H9 (cell line): ENCODE measurements around the gene UBN1. TPM values are rescaled to one million over a fixed set of nuclear protein-coding genes. Genes with fewer than 3 reads are reported as not detected.

Experiments used
- DNase-seq: peaks from one replicate; pipeline ENCODE4 v3.0.0-alpha.2; 2017
- H2AFZ ChIP-seq: one replicate; pipeline ENCODE4 v1.6.1; 2013; ENCODE audit warnings: mild to moderate bottlenecking, low read length, control low read depth, moderate library complexity
- H2AK5ac ChIP-seq: 2 replicates; pipeline ENCODE4 v1.6.1; 2013; ENCODE audit warnings: low read length, control low read depth, mixed read lengths; ENCODE audit not compliant: insufficient read length
- H2BK120ac ChIP-seq: one replicate; pipeline ENCODE4 v1.6.1; 2013; ENCODE audit warnings: low read depth, mild to moderate bottlenecking, low read length, control low read depth, inconsistent platforms; ENCODE audit not compliant: poor library complexity, severe bottlenecking
- H2BK12ac ChIP-seq: 2 replicates; pipeline ENCODE4 v1.6.1; 2013; ENCODE audit warnings: low read length, control low read depth, mixed read lengths, low read depth; ENCODE audit not compliant: insufficient read length
- H2BK15ac ChIP-seq: 2 replicates; pipeline ENCODE4 v1.6.1; 2013; ENCODE audit warnings: low read depth, low read length, control low read depth
- H2BK20ac ChIP-seq: one replicate; pipeline ENCODE4 v1.6.1; 2013; ENCODE audit warnings: low read depth, mild to moderate bottlenecking, low read length, control low read depth, inconsistent platforms; ENCODE audit not compliant: poor library complexity, severe bottlenecking
- H2BK5ac ChIP-seq: 2 replicates; pipeline ENCODE4 v1.6.1; 2013; ENCODE audit warnings: low read length, control low read depth, mixed read lengths; ENCODE audit not compliant: insufficient read length
- H3K14ac ChIP-seq: 2 replicates; pipeline ENCODE4 v1.6.1; 2013; ENCODE audit warnings: low read length, control low read depth; ENCODE audit not compliant: insufficient read depth
- H3K18ac ChIP-seq: 2 replicates; pipeline ENCODE4 v1.6.1; 2013; ENCODE audit warnings: low read depth, mild to moderate bottlenecking, mixed read lengths, low read length, control low read depth; ENCODE audit not compliant: insufficient read length
- H3K23ac ChIP-seq: 2 replicates; pipeline ENCODE4 v1.6.1; 2013; ENCODE audit warnings: low read length, control low read depth, mixed read lengths, low read depth; ENCODE audit not compliant: insufficient read length
- H3K23me2 ChIP-seq: 2 replicates; pipeline ENCODE4 v1.6.1; 2013; ENCODE audit warnings: low read depth, mild to moderate bottlenecking, mixed read lengths, low read length, control low read depth; ENCODE audit not compliant: insufficient read length, poor library complexity, severe bottlenecking
- H3K27ac ChIP-seq: 2 replicates; pipeline ENCODE4 v1.5.1; 2013; ENCODE audit warnings: low read length, control low read depth, mixed read lengths, low read depth; ENCODE audit not compliant: insufficient read length
- H3K27me3 ChIP-seq: 2 replicates; pipeline ENCODE4 v1.6.1; 2013; ENCODE audit warnings: low read length, control low read depth, inconsistent platforms; ENCODE audit not compliant: insufficient read depth
- H3K4ac ChIP-seq: 2 replicates; pipeline ENCODE4 v1.6.1; 2013; ENCODE audit warnings: low read depth, mild to moderate bottlenecking, control low read depth, inconsistent platforms, low read length, moderate library complexity
- H3K4me1 ChIP-seq: 2 replicates; pipeline ENCODE4 v1.6.1; 2013; ENCODE audit warnings: low read length, control low read depth, inconsistent platforms; ENCODE audit not compliant: insufficient read depth
- H3K4me2 ChIP-seq: 2 replicates; pipeline ENCODE4 v1.6.1; 2013; ENCODE audit warnings: low read length, control low read depth, mixed read lengths; ENCODE audit not compliant: insufficient read length, insufficient read depth
- H3K56ac ChIP-seq: 2 replicates; pipeline ENCODE4 v1.6.1; 2013; ENCODE audit warnings: low read depth, mild to moderate bottlenecking, mixed read lengths, low read length, control low read depth; ENCODE audit not compliant: insufficient read length
- H3K79me1 ChIP-seq: 2 replicates; pipeline ENCODE4 v1.6.1; 2013; ENCODE audit warnings: low read depth, mild to moderate bottlenecking, moderate library complexity, low read length, control low read depth, inconsistent platforms; ENCODE audit not compliant: insufficient read depth, poor library complexity, severe bottlenecking
- H3K79me2 ChIP-seq: 2 replicates; pipeline ENCODE4 v1.6.1; 2013; ENCODE audit warnings: low read length, control low read depth, inconsistent platforms; ENCODE audit not compliant: insufficient read depth
- H3K9ac ChIP-seq: 2 replicates; pipeline ENCODE4 v1.6.1; 2013; ENCODE audit warnings: low read length, control low read depth, mixed read lengths; ENCODE audit not compliant: insufficient read length; ENCODE audit errors: extremely low read depth
- H3K9me3 ChIP-seq: one replicate; pipeline ENCODE4 v1.6.1; 2013; ENCODE audit warnings: low read depth, low read length, inconsistent platforms; ENCODE audit not compliant: control insufficient read depth
- H3T11ph ChIP-seq: one replicate; pipeline ENCODE4 v1.6.1; 2013; ENCODE audit warnings: mild to moderate bottlenecking, low read length, control low read depth, inconsistent platforms
- H4K20me1 ChIP-seq: one replicate; pipeline ENCODE4 v1.6.1; 2013; ENCODE audit not compliant: control insufficient read depth, insufficient read length, insufficient read depth
- H4K5ac ChIP-seq: 2 replicates; pipeline ENCODE4 v1.6.1; 2013; ENCODE audit warnings: low read depth, mild to moderate bottlenecking, mixed read lengths, low read length, control low read depth; ENCODE audit not compliant: insufficient read length
- H4K8ac ChIP-seq: replicated peaks from 2 replicates; pipeline ENCODE4 v1.6.1; 2013; ENCODE audit warnings: low read length, control low read depth, mixed read lengths, low read depth; ENCODE audit not compliant: insufficient read length
- H4K91ac ChIP-seq: 2 replicates; pipeline ENCODE4 v1.6.1; 2013; ENCODE audit warnings: low read depth, mild to moderate bottlenecking, moderate library complexity, mixed read lengths, low read length, control low read depth; ENCODE audit not compliant: insufficient read length
- H3K27ac Mint-ChIP-seq, 3 experiments: 2 replicates in 2 of 3; 3 replicates in 1 of 3; pipeline ENCODE4 v1.8.0; 2020 to 2021; ENCODE audit warnings: mixed read lengths in 3 of 3, mild to moderate bottlenecking in 1 of 3, moderate library complexity in 1 of 3
- H3K27me3 Mint-ChIP-seq: 2 replicates; pipeline ENCODE4 v1.8.0; 2021; ENCODE audit warnings: low read depth, mild to moderate bottlenecking, moderate library complexity, mixed read lengths
- H3K36me3 Mint-ChIP-seq, 3 experiments: 2 replicates in 2 of 3; 3 replicates in 1 of 3; pipeline ENCODE4 v1.8.0; 2020 to 2021; ENCODE audit warnings: low read depth in 3 of 3, mixed read lengths in 3 of 3; ENCODE audit not compliant: insufficient read depth in 1 of 3
- H3K4me1 Mint-ChIP-seq, 2 experiments: 2 replicates each; pipeline ENCODE4 v1.8.0; 2020; ENCODE audit warnings: mixed read lengths in 2 of 2
- H3K4me3 Mint-ChIP-seq, 2 experiments: 2 replicates in 1 of 2; 3 replicates in 1 of 2; pipeline ENCODE4 v1.8.0; 2020 to 2021; ENCODE audit warnings: mild to moderate bottlenecking in 2 of 2, mixed read lengths in 2 of 2, moderate library complexity in 1 of 2
- H3K9me3 Mint-ChIP-seq, 2 experiments: 2 replicates in 1 of 2; 3 replicates in 1 of 2; pipeline ENCODE4 v1.8.0; 2020; ENCODE audit warnings: mild to moderate bottlenecking in 2 of 2, mixed read lengths in 2 of 2, moderate library complexity in 1 of 2
- CTCF ChIP-seq: fragments of 200-600 bp; sonication (generic); conservative IDR thresholded peaks from 3 replicates; pipeline ENCODE4 v1.8.0; 2021; ENCODE audit warnings: antibody characterized with exemption, mild to moderate bottlenecking
- WGBS: extraction: QIAGEN DNeasy Blood & Tissue Kit; methylation state at CpG from one replicate; pipeline ENCODE4 v1.1.7; 2013; ENCODE audit warnings: missing lambda C conversion rate, low lambda C conversion rate, mixed read lengths; ENCODE audit not compliant: insufficient read length; ENCODE audit errors: extremely low coverage; 5-methylcytosine and 5-hydroxymethylcytosine counted together
- total RNA-seq: library from RNA; stranded (reverse); gene quantifications from 2 replicates; pipeline ENCODE4 v1.2.1, GENCODE V29; 2021

UBN1 gene
- total RNA-seq, 1 experiment from 2014 or later: 55.2 TPM

DNA sequence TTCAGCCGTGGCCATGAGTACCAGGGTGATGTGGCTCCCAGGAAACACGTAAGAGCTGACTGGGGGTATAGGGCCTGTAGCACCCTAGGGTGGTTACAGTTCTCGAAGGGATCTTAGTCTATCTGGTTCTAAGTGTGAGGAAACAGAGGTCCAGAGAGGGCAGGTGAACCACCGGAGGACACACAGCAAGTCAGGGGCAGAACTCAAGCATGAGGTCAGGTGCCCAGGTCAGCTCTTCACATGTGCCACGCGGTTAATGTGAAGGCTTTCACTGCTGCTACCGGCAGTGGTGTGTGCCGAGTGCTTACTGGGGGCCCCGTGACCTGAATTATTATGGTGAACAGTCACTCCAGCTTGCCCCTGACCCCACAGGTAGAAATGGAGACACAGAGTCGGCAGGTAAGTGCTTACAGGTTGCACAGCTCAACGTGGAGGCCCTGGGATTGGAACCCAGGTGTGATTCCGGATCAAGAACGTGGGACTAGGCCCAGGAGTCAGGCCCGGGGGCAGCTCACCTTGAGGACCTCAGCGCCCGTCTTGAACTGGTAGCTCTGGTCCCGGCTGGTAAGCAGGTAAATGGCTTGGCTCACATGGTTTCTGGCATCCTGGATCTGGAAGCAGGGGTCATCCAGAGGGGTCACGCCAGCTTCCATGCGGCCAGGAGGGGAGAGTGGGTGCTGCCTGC lies 48.0 kb upstream of the UBN1 start:
- Histone ChIP-seq H3K79me2 (no peaks in the 10 kb centered on the region), H3K27me3 (no peaks in the 10 kb centered on the region), H3K79me1 (no peaks in the 10 kb centered on the region), H4K91ac (no peak overlapping the region), H3K14ac (no peak overlapping the region), H2AK5ac (no peak overlapping the region), H4K20me1 (no peaks in the 10 kb centered on the region), H3K9me3 (no peaks in the 10 kb centered on the region), H3K56ac (no peak overlapping the region), H3K4me1 (no peaks in the 10 kb centered on the region), H2BK20ac (no peak overlapping the region), H2BK120ac (no peak overlapping the region), H3K18ac (no peak overlapping the region), H3K23me2 (peaks cover 7% of the 10 kb centered on the region), H2BK15ac (no peak overlapping the region), H4K5ac (no peak overlapping the region), H3K9ac (no peak overlapping the region), H2BK12ac (no peak overlapping the region), H3K4me2 (no peak overlapping the region), H3T11ph (no peak overlapping the region), H3K27ac (no peak overlapping the region), H3K4ac (no peak overlapping the region), H3K23ac (no peak overlapping the region), H2AFZ (no peak overlapping the region), H4K8ac (no peak overlapping the region), H2BK5ac (no peak overlapping the region)
- no peak for DNase-seq
- Mint-ChIP-seq H3K36me3 (peaks cover 3 to 24% (median 17%) of the 10 kb centered on the region in 3 experiments), H3K4me1 (peaks cover 17 to 25% of the 10 kb centered on the region in 2 experiments), H3K9me3 (no peaks in the 10 kb centered on the region), H3K27ac (no peak overlapping the region), H3K27me3 (no peaks in the 10 kb centered on the region; the same call in 1 of the 2 replicates), H3K4me3 (no peak overlapping the region; a peak in 1 of 5 replicates)
- TF ChIP-seq CTCF: no peak
- no CpG with 5 or more reads among the region's 19 CpGs for WGBS
